Endometrial microvascular endothelial cells (primary cell): ENCODE measurements around the gene TAF9B. TPM values are rescaled to one million over a fixed set of nuclear protein-coding genes. Genes with fewer than 3 reads are reported as not detected.
"Not testable (repeated sequence)": the region's sequence is repeated elsewhere in the genome, so short reads cannot be mapped to it uniquely, and the experiment has no call there.

ENCODE experiments used
- in situ Hi-C: cut with HindIII; loops from 2 replicates; pipeline ENCODE4 v1.10.0; 2017; ENCODE audit warnings: low sequenced_read_pairs, low pct_unique_long_range_greater_than_20kb; ENCODE audit errors: inconsistent ontology term
- total RNA-seq: library from RNA; depleted of rRNA; stranded (reverse); fragments of >200 nt; gene quantifications from one replicate; pipeline ENCODE4 v1.2.3, GENCODE V29; 2015; ENCODE audit errors: inconsistent ontology term

TAF9B gene, protein sequence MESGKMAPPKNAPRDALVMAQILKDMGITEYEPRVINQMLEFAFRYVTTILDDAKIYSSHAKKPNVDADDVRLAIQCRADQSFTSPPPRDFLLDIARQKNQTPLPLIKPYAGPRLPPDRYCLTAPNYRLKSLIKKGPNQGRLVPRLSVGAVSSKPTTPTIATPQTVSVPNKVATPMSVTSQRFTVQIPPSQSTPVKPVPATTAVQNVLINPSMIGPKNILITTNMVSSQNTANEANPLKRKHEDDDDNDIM
- total RNA-seq = 31.3 TPM

DNA sequence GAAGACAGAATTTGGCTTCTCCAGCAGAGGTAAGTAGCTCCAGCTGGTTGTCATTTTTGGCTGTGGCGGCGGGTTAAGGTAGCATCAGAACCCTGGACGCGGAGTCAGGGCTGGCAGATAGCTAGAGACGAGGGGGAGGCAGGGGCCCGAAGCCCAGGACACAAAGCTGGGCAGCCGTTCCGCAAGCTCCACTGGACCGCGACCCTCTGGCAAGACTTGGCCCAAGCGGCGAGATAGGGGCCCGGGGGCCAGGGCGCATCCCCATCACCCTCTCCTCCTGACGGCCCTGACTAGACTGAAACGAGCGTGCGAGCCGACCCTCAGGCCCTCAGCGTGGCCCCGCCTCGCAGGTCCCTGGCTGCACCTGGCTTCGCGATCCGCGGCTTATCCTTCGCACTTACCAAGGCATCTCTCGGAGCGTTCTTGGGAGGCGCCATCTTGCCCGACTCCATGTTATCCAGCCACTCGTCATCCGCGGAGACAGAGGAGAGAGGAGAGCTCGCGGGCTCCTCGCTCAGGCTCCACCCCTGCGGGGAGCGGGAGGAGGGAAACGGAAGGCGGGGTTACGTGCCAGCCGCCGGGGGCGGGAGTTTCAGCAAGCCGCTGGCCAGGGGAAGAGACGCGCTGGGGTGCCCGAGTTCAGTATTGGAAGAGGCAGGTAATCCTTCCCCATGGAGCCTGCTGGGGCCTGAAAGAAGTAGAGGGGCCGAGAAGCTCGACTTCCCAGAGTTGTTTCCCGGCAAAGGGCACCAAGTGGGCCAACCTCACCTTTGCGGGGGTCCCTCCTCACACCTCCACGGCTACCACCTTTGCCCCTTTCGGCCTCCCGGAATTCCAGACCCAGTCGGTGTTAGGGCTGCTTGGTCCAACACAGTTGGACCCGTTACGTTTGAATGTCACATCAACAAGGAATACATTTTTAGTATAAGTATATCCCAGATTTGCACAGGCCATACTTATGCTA is at the start of gene TAF9B:
Gene TAF9B, minus strand, starts transcription at position 491 of the 964 bp plus-strand sequence. Its CDS starts 39 bp downstream, at position 452.
- in situ Hi-C loops = no loop called here

DNA sequence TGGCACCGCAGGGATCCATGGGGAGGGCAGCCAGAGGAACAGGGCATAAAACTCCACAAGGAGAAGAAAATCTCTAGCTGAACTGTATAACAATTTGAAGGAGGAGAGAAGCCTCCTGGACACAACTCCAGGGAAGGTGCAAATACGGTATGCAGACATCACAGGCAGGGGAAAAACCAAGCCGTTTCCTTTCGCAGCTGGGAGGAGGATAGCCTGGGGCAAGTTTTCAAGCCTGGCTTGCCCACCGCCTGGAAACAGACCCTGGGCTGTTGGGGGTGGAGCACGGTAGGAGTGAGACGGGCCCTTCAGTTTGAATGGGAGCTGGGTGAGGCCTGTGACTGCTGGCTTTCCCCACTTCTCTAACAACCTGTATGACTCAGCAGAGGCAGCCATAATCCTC is 43.4 kb upstream of the TAF9B start:
- in situ Hi-C loops = no loop called here

DNA sequence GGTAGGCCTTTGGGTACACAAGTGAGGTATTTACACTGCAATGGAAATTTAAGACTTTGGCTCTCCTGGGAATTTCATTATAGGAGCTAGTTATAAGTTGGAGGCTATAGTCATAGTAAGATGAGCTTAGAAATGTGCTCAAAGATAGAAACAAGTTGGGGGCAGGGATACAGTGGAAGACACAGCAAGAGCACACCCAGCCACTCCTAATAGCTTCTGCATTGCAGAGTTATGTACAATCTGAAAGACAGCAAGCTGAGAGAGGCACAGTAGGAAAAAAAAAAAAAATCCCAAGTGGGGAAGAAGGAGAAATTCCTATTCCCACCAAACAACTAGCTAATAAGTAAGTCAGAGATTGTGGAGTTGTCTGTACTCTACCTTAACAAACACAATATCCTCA is 41.9 kb upstream of the TAF9B start:
- in situ Hi-C loops = no loop called here

DNA sequence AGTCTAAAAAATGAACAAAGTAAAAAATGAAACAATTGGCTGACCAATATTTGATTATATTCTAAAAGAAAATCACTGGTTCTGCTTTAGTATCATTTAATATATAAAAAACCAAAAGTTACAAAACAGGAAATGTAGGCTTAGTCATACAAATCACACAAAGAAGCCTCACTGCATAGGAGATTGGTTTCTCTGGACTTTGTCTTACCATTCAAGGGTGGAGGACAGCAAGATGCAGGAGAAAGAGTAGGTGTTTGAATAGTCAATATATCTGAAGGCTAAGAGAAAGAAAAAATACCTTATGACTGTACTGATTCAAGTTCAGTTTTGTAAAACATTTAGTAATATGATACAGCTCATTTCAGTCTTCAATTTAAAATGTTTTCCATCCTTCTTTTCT is 28.6 kb upstream of the TAF9B start:
- in situ Hi-C loops = no loop called here

DNA sequence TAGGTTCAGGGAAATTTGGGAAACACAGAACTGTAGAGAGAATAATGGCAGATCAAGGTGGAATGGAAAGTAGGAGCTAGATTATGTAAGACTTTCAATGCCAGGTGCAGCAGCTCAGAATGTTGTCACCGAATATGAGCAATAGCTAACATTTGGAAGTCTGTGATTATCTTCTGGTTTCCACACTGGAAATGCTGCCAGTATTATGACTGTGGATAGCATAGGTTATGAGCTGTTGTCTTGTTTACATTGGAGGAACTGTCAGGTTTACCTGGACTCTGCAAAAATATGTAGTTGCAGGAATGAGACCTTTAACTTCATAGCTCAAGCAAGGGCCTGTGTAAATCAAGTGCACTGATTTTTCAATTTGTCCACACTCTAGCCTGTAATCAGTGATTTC is 26.0 kb upstream of the TAF9B start:
- in situ Hi-C loops = no loop called here

DNA sequence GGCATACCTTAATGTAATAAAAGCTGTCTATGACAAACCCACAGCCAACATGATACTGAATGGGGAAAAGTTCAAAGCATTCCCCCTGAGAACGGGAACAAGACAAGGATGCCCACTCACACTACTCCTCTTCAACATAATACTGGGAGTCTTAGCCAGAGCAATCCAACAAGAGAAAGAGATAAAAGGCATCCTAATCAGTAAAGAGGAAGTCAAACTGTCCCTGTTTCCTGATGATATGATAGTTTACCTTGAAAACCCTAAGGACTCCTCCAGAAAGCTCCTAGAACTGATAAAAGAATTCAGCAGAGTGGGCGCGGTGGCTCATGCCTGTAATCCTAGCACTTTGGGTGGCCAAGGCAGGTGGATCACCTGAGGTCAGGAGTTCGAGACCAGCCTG is 23.7 kb upstream of the TAF9B start:
- in situ Hi-C loops = not testable (repeated sequence)

DNA sequence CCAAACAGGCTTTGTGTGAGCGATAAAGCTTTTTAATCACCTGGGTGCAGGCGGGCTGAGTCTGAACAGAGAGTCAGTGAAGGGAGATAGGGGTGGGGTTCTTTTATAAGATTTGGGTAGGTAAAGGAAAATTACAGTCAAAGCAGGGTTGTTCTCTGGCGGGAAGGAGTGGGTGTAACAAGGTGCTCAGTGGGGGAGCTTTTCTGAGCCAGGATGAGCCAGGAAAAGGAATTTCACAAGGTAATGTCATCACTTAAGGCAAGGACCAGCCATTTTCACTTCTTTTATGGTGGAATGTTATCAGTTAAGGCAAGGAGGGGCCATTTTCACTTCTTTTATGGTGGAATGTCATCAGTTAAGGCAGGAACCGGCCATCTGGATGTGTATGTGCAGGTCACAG is 21.3 kb upstream of the TAF9B start:
- in situ Hi-C loops = not testable (repeated sequence)

DNA sequence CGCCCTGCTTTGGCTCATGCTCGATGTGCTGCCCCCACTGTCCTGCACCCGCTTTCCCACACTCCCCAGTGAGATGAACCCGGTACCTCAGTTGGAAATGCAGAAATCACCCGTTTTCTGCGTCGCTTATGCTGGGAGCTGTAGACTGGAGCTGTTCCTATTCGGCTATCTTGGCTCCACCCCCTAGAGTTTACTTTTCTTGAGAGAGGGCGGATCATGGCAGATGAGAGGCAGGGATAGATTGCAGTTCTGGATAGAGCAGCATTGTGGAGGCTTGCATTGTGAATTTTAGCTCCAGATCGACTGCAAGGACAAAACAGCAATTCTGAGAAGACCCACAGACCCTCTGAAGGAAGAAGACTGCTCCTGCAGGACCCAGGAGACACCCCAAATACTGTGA is 18.4 kb upstream of the TAF9B start:
- in situ Hi-C loops = not testable (repeated sequence)

DNA sequence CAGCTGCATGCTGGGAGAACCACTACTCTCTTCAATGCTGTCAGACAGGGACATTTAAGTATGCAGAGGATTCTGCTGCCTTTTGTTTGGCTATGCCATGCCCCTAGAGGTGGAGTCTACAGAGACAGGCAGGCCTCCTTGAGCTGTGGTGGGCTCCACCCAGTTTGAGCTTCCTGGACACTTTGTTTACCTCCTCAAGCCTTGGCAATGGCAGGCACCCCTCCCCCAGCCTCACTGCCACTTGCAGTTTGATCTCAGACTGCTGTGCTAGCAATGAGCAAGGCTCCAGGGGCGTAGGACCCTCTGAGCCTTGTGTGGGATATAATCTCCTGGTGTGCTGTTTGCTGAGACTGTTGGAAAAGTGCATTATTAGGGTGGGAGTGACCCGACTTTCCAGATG is 17.9 kb upstream of the TAF9B start:
- in situ Hi-C loops = not testable (repeated sequence)

DNA sequence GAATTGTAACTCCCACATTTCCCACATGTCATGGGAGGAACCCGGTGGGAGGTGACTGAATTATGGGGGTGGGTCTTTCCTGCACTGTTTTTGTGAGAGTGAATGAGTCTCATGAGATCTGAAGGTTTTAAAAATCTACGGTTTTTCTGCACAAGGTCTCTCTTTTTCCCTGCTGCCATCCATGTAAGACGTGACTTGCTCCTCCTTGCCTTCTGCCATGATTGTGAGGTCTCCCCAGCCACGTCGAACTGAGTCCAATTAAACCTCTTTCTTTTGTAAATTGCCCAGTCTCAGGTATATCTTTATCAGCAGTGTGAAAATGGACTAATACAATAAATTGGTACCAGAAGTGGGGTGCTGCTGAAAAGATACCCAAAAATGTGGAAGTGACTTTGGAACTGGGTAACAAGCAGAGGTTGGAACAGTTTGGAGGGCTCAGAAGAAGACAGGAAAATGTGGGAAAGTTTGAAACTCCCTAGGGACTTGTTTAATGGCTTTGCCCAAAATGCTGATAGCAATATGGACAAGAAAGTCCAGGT is 7.6 kb upstream of the TAF9B start:
- in situ Hi-C loops = not testable (repeated sequence)

DNA sequence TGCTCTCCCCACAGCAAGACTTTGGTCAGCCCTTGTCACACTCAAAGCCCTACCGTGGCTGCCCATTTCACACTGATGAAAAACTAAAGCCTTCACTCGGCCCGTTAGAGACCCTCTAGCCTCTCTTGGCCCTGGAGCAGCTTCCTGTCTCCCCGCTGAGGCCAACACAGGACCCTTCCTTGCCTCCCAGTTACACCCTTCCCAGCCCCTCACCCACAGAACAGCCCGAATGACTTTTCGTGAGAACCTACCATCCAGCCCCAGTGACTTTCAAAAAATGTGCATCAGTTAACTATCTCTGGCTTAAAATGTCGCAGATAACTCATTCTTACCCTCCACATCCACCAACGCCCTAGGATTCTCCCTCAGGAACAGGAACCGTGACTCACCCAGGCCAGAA is 756 bp upstream of the TAF9B start:
- in situ Hi-C loops = no loop called here

DNA sequence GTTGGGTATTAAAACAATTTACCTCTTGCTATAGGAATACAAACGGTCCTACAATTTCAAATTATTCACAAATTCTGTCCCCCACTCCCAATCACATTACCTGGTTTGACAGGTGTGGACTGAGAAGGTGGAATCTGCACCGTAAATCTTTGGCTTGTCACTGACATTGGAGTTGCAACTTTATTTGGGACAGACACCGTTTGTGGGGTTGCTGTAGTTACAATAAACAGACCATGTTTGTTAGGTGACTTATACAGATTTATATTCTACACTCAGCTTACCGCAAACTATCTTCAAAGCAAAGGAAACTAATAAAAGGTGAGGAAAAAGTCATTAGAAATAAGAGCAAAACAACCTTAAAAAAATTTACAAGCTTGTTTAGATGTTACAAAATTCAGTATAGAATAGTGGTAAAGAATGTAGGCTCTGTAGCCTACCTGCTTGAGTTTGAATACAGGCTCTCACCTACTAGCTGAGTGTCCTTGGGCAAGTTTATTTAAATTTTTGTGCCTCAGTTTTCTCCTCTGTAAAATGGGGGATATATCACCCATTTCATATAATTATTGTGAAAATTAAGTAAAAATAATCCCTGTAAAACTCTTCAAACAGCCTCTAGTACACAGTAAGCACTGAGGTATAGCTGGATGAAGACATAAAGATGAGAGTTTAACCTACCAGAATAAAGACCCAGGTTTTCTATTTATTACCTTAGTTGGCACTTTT is 6.1 kb downstream of the TAF9B start:
- in situ Hi-C loops = no loop called here

DNA sequence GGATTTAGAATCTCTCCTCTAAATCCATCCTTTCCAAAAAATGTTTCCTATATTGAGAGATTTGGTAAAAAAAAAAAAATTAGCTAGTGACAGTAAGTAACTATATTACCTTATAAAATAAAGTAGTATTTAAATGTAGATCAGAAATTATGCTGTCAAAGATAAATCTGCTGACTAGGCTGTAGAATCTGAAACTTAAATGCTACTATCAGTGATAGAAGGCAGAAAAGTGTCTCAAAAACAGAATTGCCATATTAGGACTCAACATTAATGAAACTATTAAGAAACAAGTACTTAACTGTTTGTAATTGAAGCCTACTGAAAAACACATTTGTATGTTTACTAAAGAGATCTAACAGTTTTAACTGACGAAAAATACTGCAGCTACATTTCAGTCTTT is 8.3 kb downstream of the TAF9B start:
- in situ Hi-C loops = no loop called here

DNA sequence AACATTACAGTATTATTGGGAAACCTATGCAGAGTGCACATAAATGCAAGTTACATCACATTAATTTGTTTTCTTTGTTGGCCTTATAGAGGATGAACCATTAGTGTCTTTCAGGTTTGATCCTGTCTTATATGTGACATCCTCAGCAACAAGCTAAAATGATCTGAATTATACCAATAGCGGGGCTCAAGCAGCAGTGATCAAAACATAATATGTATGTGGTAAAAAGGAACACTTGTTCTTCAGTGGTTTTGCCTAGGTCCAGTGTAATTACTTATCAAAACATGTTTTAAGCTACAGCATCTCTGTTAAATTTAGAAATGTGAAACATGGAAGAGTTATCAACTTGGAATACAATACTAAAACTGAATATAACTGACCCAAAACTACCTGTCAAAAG is 9.1 kb downstream of the TAF9B start:
- in situ Hi-C loops = no loop called here

DNA sequence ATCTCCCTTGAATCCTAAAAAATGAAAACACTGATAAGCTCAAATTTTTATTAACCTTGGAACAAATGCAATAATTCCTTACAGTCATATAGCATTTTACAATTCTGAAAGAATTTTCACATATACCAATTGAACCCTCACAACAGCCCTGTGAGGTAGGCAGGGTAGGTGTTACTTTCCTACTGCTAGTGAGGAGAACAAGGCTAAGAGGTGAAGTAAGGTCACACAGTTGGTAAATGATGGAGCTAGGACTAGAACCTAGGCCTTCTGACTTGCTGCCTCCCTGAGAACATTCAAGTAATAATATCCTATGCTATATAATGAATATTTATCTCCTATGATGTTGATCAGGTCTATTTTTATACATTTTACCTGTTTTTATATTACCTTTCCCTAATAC is 9.7 kb downstream of the TAF9B start:
- in situ Hi-C loops = no loop called here

DNA sequence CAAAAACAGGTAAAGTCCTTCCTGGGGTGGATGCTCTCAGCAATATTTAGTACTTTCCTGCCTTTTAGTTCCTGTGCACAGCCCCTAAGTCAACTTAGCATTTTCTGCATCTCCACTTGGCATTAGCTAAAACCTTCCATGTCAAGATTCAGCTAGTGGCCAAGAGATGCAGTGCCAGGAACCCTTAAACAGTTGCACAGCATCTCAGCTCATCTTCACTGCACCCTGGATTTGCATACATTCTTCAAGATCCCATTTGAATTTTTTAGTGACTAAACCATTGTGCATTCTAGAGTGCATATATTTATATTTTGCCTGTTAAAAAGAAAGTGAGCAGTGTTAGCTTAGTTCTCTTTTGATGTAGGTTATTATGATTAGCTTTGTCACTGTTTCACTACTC is 13.7 kb downstream of the TAF9B start:
- in situ Hi-C loops = not testable (repeated sequence)

DNA sequence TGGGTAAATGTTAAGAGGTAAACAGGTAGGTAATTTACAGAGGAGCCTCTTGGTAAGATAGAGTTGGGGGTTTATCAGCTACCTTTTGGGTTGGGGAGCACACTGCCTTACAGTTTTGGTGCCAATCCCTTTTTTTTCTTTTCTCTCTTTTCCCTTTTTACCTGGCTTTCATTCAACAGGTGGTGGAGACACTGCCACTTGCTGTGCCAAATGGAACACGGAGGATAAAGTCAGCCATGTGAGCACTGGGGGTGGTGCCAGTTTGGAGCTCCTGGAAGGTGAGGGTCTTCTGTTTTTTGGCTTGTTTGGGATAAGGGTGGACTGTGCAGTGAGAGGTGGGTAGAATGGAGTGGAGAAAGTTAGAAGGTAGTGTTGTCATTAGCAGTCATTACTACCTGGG is 14.3 kb downstream of the TAF9B start:
- in situ Hi-C loops = no loop called here

DNA sequence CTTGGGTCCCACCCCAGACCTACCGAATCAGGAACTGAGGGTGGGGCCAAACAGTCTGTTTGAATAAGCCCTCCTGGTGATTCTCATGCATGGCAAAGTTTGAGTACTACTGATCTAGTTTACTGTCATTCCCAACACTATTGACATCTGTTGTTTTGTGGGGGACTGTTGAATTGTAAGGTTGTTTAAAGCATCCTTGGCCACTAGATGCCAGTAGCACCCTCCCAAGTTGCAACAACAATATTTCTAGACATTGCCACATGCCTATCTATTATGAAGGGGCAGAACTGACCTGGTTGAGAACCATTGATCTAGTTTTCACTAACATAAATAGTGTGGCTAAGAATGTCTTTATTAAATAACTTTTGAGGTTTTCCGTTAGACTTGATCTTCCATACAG is 15.1 kb downstream of the TAF9B start:
- in situ Hi-C loops = no loop called here

DNA sequence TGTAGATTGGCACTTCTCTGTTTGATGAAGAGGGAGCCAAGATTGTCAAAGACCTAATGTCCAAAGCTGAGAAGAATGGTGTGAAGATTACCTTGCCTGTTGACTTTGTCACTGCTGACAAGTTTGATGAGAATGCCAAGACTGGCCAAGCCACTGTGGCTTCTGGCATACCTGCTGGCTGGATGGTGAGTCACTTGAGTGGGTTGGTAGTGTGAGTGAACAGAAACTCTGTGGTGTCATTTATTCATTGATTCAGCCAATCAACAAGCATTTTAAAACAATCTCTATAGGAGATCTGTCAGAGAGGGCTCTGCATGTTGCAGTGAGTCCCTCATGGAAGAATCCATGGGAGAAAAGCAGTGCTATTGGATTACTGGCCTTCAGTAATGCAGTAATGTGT is 16.3 kb downstream of the TAF9B start:
- in situ Hi-C loops = no loop called here
